Measurements from ENCODE around the gene WDR1.

GRCh38 chr4:10074076-10074766 is 42.4 kb downstream of the WDR1 start:
- TF ChIP-seq PATZ1 (CRISPR knock-in tag; IDR thresholded peaks at IDR 0.05; ENCODE audit: borderline replicate concordance): no peak
- TF ChIP-seq PPARA (CRISPR knock-in tag; IDR thresholded peaks at IDR 0.05; ENCODE audit: borderline replicate concordance): no peak
